Lung (tissue), 12 donors: ENCODE measurements around the gene TBX1. TPM values are rescaled to one million over a fixed set of nuclear protein-coding genes. Genes with fewer than 3 reads are reported as not detected.

Experiments
- ATAC-seq: fragments of 200-7000 bp; cut with Tn5 transposase; one replicate; pipeline ENCODE4 v1.9.1; 2020; ENCODE audit warnings: moderate number of reproducible peaks; ENCODE audit not compliant: insufficient read depth, low FRiP score
- DNase-seq, 3 donors: peaks; one replicate each; pipeline ENCODE4 v3.0.0-alpha.2; 2013 to 2017
- H3K27ac ChIP-seq, 2 donors: one replicate each; pipeline ENCODE4 v1.5.1; 2013; ENCODE audit warnings: mild to moderate bottlenecking in 2 of 2, moderate library complexity in 2 of 2, control low read depth in 1 of 2, inconsistent platforms in 1 of 2, low read depth in 1 of 2, low read length in 1 of 2
- H3K27me3 ChIP-seq, 3 donors: one replicate each; pipeline ENCODE4 v1.5.1; 2013; ENCODE audit warnings: low read length in 2 of 3; ENCODE audit not compliant: control insufficient read depth in 3 of 3, insufficient read depth in 3 of 3
- H3K36me3 ChIP-seq, 4 donors: one replicate each; pipeline ENCODE4 v1.5.1; 2013; ENCODE audit warnings: low read length in 4 of 4, mild to moderate bottlenecking in 1 of 4, moderate library complexity in 1 of 4; ENCODE audit not compliant: control insufficient read depth in 4 of 4, insufficient read depth in 4 of 4
- H3K4me1 ChIP-seq, 5 donors: one replicate each; pipeline ENCODE4 v1.5.1; 2013; ENCODE audit warnings: low read length in 5 of 5, mild to moderate bottlenecking in 2 of 5, moderate library complexity in 1 of 5; ENCODE audit not compliant: control insufficient read depth in 5 of 5, insufficient read depth in 5 of 5
- H3K4me3 ChIP-seq: one replicate; pipeline ENCODE4 v1.5.1; 2013; ENCODE audit warnings: mild to moderate bottlenecking, control low read depth, moderate library complexity
- H3K9ac ChIP-seq, 2 donors: one replicate each; pipeline ENCODE4 v1.5.1; 2013; ENCODE audit warnings: low read length in 2 of 2, control low read depth in 1 of 2; ENCODE audit not compliant: insufficient read depth in 1 of 2
- H3K9me3 ChIP-seq, 4 donors: one replicate each; pipeline ENCODE4 v1.5.1; 2013; ENCODE audit warnings: low read length in 3 of 4, mild to moderate bottlenecking in 1 of 4, moderate library complexity in 1 of 4; ENCODE audit not compliant: control insufficient read depth in 4 of 4, insufficient read depth in 3 of 4
- WGBS, 2 donors: extraction: QIAGEN DNeasy Blood & Tissue Kit; methylation state at CpG; one replicate each; pipeline ENCODE4 v1.1.7; 2013; 5-methylcytosine and 5-hydroxymethylcytosine counted together
- polyA plus RNA-seq, 2 donors: library from polyadenylated mRNA; stranded (reverse); fragments of 200-250 nt; gene quantifications; one replicate each; pipeline ENCODE4 v1.2.1, GENCODE V29; 2013
- total RNA-seq, 2 donors: library from RNA; depleted of rRNA in 1 of 2; stranded (reverse); fragments of >200 nt in 1 of 2; gene quantifications; one replicate each; pipeline ENCODE4 v1.2.1, GENCODE V29; 2014 to 2021
- TF ChIP-seq, protein P1 (sequence below): IDR thresholded peaks from 2 replicates; pipeline ENCODE4 v1.5.1; 2012; ENCODE audit warnings: mild to moderate bottlenecking; ENCODE audit errors: control extremely low read depth, extremely low read depth
- donor health status: control.
- donor health status: control.
- donor health status: Bipolar disorder and iron deficiency.
- donor health status: healthy.
- donor health status: DM: yes; HTN: yes; CAD: no.

Gene TBX1
- total and polyA plus RNA-seq, 4 donors, result 2.3 to 19.3 (median 4.5) TPM

DNA sequence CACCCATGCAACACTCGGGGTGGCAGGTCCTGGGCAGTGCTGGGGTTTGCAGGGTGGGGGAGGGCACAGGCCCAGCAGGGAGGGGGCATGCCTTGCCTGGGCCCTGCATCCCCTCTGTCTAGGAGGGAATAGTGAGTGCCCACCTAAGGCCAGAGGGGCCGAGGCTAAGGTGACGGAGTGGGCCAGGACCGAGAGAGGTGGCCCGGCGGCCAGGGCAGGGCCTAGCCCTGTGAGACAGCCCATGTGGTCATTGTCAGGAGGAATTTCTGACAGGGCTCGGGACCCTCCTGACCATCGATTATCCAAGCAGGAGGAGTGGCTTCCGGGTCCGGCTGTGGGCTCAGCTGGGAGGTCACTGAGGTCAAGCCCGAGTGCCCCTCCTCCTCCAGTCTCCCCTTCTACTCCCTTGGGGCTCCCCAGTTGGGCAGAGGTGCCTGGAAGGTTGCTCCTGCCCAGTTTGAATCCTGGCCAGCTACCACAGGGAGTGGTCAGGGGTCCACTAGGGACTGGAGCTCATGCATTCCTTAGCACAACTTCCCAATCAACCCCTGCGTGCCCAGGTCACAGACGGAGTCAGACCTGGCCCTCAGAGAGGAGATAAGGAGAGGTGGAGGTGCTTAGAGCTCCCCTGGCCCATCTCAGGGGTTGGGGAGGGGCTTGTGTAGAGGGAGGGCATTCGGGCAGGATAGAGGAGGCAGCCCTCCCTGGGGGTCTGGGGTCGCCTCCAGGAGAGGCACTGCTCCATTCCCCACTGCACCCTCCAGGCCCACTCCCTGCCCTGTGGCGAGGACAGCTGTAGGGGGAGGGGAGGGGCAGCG, 22.5 kb upstream of the TBX1 start:
- H3K27ac ChIP-seq, result no peak overlapping the region
- ATAC-seq (no peak), DNase-seq (no peak)
- no peak overlapping the region for H3K9ac ChIP-seq
- no peaks in the 10 kb centered on the region for H3K36me3 ChIP-seq
- H3K4me3 ChIP-seq, result no peak overlapping the region
- no peaks in the 10 kb centered on the region for H3K9me3 ChIP-seq
- peaks cover 0 to 27% (median 0%) of the 10 kb centered on the region in 5 donors for H3K4me1 ChIP-seq
- H3K27me3 ChIP-seq, result no peaks in the 10 kb centered on the region
- 80 to 82% methylated on average over 17 of the region's 17 CpGs for WGBS, 2 donors
- TF ChIP-seq, protein P1, sequence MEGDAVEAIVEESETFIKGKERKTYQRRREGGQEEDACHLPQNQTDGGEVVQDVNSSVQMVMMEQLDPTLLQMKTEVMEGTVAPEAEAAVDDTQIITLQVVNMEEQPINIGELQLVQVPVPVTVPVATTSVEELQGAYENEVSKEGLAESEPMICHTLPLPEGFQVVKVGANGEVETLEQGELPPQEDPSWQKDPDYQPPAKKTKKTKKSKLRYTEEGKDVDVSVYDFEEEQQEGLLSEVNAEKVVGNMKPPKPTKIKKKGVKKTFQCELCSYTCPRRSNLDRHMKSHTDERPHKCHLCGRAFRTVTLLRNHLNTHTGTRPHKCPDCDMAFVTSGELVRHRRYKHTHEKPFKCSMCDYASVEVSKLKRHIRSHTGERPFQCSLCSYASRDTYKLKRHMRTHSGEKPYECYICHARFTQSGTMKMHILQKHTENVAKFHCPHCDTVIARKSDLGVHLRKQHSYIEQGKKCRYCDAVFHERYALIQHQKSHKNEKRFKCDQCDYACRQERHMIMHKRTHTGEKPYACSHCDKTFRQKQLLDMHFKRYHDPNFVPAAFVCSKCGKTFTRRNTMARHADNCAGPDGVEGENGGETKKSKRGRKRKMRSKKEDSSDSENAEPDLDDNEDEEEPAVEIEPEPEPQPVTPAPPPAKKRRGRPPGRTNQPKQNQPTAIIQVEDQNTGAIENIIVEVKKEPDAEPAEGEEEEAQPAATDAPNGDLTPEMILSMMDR, result no peak

DNA sequence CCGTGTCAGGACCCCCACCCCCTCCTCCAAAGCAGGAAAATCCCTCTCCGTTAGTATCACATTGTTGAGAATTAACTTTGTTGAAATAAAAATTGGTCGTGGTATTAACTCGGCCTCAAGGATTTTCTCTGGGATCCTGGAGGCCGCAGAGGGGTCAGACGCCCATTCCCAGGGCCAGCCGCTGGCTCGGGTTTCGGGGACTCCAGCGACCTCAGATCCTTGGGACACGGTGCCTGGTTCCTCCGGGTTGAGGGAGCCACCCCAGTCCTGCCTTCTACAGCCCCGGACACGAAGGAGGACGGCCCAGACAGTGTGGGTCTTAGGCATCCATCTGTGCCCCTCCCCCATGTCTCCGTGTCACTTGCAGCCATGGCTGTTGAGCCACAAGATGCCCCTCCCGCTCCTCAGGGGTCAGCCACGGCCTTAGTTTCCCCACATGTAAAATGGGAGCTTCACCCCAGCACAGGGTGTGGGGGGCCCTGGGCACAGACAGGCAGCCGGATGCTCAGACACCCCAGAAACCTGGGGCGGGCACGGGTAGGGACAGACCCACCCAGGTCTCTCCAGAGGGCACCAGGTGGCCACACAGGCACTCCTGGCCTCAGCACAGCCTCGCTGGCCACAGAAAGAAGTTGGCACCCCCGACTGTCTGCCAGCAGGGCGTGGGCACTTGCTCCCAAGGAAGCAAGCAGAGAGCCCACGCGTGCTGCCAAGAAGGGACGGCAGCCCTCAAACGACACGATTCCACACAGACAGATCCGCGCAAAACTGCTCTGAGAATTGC, 21.7 kb upstream of the TBX1 start:
- WGBS, 2 donors, result 66 to 74% methylated on average over 31 of the region's 31 CpGs
- Histone ChIP-seq H3K4me1 (peaks cover 0 to 27% (median 0%) of the 10 kb centered on the region in 5 donors), H3K9ac (no peak overlapping the region), H3K27ac (no peak overlapping the region), H3K9me3 (no peaks in the 10 kb centered on the region), H3K36me3 (no peaks in the 10 kb centered on the region), H3K4me3 (no peak overlapping the region), H3K27me3 (no peaks in the 10 kb centered on the region)
- ATAC-seq (no peak), DNase-seq (peak in 1 of 3 donors; percentile 37)
- TF ChIP-seq, protein P1, result no peak

DNA sequence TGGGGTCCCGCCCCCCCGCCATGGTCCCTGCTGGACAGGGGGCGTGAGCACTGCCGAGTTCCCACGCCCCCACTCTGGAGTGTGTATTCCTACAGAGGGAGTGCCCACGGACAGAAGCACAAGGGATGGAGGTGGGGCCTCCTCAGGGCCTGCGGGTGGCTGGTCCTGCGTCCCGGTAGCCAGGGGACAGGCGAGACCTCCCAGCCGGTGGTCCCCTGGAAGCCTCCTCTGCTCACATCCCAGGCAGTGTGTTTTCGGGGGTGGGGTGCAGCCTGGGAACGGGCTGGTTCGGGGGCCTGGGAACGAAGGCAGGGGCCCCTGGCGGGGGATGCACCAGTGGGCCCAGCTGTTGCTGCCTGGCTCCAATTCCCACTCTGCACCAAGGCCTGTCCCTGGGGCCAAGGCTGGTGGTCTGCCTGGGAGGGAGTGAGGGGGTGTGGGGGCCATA, 21.1 kb upstream of the TBX1 start:
- H3K27ac ChIP-seq, result no peak overlapping the region
- H3K36me3 ChIP-seq, result no peaks in the 10 kb centered on the region
- no peak for ATAC-seq
- no peak overlapping the region for H3K4me3 ChIP-seq
- H3K9ac ChIP-seq, result no peak overlapping the region
- H3K27me3 ChIP-seq, result no peaks in the 10 kb centered on the region
- H3K4me1 ChIP-seq, result peaks cover 0 to 30% (median 0%) of the 10 kb centered on the region in 5 donors
- TF ChIP-seq, protein P1, result no peak
- H3K9me3 ChIP-seq, result no peaks in the 10 kb centered on the region
- no peak for DNase-seq
- 63 to 82% methylated on average over 16 of the region's 16 CpGs for WGBS, 2 donors
